Embryonic facial prominence (tissue), 1 donor: ENCODE results near the gene LDHAL6A.
"Not testable (repeated sequence)": the region's sequence is repeated elsewhere in the genome, so short reads cannot be mapped to it uniquely, and the experiment has no call there.

Source experiments
- DNase-seq: peaks from one replicate; pipeline ENCODE4 v3.0.0-alpha.2; 2016; ENCODE audit errors: extremely low spot score

Gene LDHAL6A

DNA sequence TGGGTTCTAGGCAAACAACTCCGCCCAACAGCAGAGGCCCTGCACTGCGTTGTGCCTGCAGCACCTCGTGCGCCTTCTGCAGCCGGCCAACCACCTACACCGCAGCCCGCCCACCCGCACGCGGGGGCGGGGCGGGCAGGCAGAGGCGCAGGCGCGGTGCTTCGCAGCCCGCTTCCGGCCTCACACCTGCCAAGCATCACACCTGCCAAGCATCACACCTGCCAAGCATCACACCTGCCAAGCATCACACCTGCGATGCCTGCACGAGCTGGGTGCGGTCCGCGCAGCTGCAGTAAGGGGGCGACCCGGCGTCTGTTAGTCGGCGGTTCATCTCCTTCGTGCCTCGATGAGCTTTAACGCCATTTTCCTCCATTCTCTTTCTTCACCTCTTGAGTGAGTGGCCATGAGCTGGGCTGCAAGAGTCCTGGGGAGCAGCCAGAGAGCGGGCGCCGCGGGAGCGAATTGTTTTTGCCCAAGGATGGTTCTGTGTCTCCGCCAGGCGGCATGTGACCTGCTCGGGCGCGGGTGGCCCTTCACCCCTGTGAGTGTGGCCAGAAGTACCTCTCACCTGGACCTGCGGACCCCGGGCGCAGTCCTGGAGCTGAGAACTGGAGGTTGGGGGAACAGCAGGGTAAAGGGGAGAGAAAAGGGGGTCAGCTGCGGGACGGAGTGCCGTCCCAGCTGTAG is at the start of gene LDHAL6A:
Gene LDHAL6A (plus strand): TSS at position 171 of the 687 bp plus-strand sequence. CDS start 825 bp downstream, outside the sequence.
- DNase-seq: no peak

DNA sequence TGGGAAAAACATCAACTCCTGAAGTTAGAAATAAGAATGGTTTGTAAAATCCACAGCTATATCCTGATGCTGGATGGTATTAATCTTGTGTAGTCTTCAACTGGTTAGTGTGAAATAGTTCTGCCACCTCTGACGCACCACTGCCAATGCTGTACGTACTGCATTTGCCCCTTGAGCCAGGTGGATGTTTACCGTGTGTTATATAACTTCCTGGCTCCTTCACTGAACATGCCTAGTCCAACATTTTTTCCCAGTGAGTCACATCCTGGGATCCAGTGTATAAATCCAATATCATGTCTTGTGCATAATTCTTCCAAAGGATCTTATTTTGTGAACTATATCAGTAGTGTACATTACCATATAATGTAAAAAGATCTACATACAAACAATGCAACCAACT is 48.3 kb upstream of the LDHAL6A start:
- DNase-seq: not testable (repeated sequence)

- DNase-seq: no peak
Observed at GRCh38 chr11:18408558-18409291, 46.9 kb upstream of the LDHAL6A start.

DNA sequence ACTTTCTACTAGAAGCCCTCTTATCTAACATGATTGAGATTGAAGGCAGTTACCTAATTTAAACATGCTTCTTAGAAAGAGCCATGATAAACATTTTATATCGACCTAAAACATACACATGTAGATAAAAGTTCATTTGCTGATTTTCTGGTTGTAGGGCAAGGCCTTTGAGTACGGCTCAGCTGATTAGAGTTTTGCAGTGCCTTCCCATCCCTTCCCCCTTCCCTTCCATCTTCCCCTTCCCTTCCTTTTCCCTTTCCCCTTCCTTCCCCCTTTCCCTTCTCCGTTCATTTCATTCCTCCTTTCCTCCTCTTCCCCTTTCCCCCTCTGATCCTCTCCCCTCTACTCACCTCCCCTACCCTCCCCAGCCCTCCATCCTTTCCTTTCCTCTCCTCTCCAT is 39.2 kb upstream of the LDHAL6A start:
- no peak for DNase-seq

DNA sequence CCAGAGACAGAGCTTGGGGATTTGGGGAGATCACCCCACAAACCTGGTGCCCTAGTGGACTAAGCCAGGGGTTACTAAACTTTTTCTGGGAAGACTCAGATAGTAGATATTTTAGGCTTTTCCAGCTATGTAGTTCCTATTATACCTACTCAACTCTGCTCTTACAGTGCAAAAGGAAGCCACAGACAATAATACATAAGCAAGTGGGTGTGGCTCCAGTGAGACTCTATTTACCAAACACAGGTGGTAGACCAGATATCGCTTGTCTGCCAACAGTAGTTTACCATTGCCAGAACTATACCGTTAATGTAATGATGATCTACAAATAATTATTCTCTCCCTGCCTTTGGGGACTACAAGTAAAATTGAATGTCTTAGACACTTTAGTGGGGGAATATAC is 36.6 kb upstream of the LDHAL6A start:
- DNase-seq: no peak

GRCh38 chr11:18420067-18420466 is 35.6 kb upstream of the LDHAL6A start:
- no peak for DNase-seq

DNA sequence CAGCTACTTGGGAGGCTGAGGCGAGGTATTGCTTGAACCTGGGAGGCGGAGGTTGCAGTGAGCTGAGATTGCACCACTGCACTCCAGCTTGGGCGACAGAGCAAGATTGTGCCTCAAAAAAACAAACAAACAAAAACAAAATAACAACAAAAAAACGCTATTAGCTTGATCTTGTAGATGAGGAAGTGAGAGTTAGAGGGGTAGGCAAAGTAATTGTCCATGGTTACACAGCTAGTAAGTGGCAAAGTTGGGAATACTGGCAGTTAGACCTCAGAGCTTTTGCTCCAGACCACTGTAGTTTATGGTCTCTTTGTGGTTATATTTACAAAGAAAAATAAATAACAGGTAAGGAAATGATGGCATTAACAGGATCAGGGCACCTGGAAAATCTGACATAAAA is 28.4 kb upstream of the LDHAL6A start:
- no peak for DNase-seq

- DNase-seq: no peak
Observed at GRCh38 chr11:18429332-18429731, 26.3 kb upstream of the LDHAL6A start.

GRCh38 chr11:18438691-18439090 is 17.0 kb upstream of the LDHAL6A start:
- no peak for DNase-seq

DNA sequence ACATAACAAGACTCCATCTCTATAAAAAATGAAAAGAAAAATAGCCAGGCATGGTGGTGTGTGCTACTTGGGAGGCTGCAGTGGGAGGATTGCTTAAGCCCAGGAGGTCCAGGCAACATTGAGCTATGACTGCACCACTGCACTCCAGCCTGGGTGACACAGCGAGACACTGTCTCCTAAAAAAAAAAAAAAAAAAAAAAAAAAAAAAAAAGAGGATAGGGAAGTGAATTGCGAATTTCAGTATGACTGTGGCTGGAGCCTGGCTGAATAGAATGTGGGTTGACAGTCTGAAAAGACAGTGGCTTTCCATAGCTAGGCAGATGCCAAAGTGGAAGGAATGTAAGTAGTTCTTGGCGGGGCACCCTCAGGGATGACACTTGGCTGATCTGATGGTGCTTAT is 6.4 kb upstream of the LDHAL6A start:
- DNase-seq: no peak

- DNase-seq: no peak
Observed at GRCh38 chr11:18452927-18453326, 2.7 kb upstream of the LDHAL6A start.

DNA sequence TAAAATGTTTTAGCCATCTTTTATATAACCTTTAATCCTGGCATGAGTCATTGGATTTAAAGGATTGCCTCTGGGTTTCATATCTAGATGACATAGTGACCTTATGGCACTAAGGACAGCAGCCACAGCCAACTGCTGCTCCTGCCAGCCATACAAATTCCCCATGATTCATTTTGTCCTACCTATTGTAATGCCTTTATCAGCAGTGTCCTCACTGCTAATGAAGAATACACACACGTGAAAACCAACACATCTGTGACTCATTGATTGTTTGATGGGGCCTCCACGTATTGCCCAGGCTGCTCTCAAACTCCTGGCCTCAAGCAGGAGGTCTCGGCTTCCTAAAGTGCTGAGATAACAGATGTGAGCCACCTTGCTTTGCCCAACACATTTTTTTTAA is 1.8 kb downstream of the LDHAL6A start:
- no peak for DNase-seq

- no peak for DNase-seq
Observed at GRCh38 chr11:18459634-18460033, 4.0 kb downstream of the LDHAL6A start.

DNA sequence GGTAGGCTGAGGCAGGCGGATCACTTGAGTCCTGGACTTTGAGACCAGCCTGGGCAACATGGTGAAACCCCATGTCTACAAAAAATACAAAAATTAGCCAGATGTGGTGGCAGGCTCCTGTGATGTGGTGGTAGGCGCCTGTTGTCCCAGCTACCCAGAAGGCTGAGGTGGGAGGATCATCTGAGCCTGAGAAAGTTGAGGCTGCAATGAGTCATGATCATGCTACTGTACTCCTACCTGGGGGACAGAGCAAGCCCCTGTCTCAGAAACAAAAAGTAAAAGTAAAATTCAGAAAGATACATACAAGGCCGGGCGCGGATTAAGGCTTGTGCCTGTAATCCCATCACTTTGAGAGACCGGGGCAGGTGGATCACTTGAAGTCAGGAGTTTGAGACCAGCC is 6.3 kb downstream of the LDHAL6A start:
- no peak for DNase-seq

GRCh38 chr11:18463439-18463838 is 7.8 kb downstream of the LDHAL6A start:
- DNase-seq: no peak

- no peak for DNase-seq
Observed at GRCh38 chr11:18466402-18466801, 10.7 kb downstream of the LDHAL6A start.

GRCh38 chr11:18468059-18468458 is 12.4 kb downstream of the LDHAL6A start:
- DNase-seq: no peak

DNA sequence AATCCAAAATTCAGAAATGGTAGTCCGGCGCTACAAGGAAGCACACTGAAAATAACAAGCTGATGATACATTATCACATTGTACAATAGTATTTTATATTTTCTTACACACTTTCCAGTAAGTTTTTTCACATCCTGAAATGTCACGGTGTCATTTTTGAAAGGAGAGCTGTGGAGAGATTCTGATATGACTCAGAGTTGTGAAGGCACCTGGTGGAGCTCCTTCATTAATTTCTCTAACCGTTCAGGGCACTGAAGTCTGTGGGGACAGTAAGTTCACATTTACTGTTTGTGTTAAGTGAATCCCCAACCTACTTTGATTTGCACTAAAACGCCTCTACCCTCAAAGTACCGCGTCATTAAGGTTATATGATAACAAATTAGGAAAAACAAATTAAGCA is 13.3 kb downstream of the LDHAL6A start:
- DNase-seq: no peak

GRCh38 chr11:18471995-18472394 is 16.3 kb downstream of the LDHAL6A start:
- no peak for DNase-seq

DNA sequence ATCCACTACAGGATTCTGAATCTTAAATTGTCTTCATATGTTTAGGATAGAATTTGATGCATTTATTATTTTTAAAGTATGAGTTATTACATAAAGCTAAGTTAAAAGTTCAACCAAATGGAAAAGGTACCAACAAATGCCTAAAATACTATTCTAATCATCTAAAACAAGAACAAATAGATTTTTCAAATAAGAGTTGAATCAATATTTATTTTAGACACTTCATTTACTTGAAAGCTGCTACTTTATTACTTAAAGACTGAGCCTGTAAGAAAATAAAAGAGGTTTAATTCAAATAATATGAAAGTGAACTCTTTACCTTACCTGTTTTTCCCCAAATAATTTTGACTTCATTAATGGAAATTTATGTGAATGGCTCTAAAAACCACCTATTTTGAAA is 16.9 kb downstream of the LDHAL6A start:
- no peak for DNase-seq

DNA sequence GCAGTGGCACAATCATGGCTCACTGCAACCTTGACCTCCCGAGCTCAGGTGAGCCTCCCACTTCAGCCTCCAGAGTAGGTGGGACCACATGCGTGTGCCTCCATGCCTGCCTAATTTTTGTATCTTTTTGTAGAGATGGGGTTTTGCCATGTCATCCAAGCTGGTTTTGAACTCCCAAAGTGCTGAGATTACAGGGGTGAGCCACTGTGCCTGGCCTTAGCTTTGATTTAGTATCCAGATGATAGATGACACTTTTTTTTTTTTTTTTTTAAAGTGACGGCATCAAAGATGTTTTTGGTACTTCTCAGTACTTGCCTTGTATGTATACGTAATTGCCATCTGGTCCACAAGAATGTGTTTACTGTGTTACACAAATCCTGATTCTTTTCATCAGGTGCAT is 23.4 kb downstream of the LDHAL6A start:
- DNase-seq: no peak

- DNase-seq: no peak
Observed at GRCh38 chr11:18485913-18486528, 30.4 kb downstream of the LDHAL6A start.

DNA sequence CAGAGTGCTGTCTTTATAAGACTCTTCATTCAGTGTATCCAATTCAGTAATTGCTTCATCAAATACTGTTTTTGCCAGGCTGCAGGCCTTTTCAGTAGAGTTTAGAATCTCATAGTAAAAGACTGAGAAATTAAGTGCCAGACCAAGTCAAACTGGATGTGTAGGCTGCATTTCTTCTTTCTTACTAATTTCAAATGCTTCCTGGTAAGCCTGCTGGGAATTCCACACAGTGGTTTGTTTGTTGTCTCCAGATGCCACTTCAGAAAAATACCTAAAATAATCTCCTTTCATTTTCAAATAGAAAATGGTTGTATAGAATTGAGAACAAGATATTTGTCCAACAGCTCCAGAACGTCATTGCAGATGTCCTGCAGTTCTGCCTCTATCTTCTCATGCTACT is 34.7 kb downstream of the LDHAL6A start:
- no peak for DNase-seq
